GM19438 (cell line): Measurements from ENCODE around the gene PPM1L.

Experiments used
- ATAC-seq: cut with Tn5 transposase; IDR thresholded peaks from one replicate; pipeline ENCODE4 v1.9.1; 2021; ENCODE audit warnings: low read depth; ENCODE audit not compliant: unreplicated experiment

Gene PPM1L

GRCh38 chr3:160804762-160805161 is 48.7 kb downstream of the PPM1L start:
- no peak for ATAC-seq

GRCh38 chr3:160806094-160806493 is 50.1 kb downstream of the PPM1L start:
- ATAC-seq: no peak

- no peak for ATAC-seq
Observed at GRCh38 chr3:160806686-160807085, 50.7 kb downstream of the PPM1L start.

- no peak for ATAC-seq
Observed at GRCh38 chr3:160808838-160809237, 52.8 kb downstream of the PPM1L start.

- no peak for ATAC-seq
Observed at GRCh38 chr3:160809453-160809852, 53.4 kb downstream of the PPM1L start.

- no peak for ATAC-seq
Observed at GRCh38 chr3:160810362-160811236, 54.6 kb downstream of the PPM1L start.

GRCh38 chr3:160811237-160811548 is 55.2 kb downstream of the PPM1L start:
- no peak for ATAC-seq

- no peak for ATAC-seq
Observed at GRCh38 chr3:160812304-160812703, 56.3 kb downstream of the PPM1L start.

- no peak for ATAC-seq
Observed at GRCh38 chr3:160815280-160815679, 59.2 kb downstream of the PPM1L start.

- ATAC-seq: no peak
Observed at GRCh38 chr3:160820022-160820421, 64.0 kb downstream of the PPM1L start.

GRCh38 chr3:160820430-160820829 is 64.4 kb downstream of the PPM1L start:
- ATAC-seq: no peak

GRCh38 chr3:160822936-160823335 is 66.9 kb downstream of the PPM1L start:
- no peak for ATAC-seq

GRCh38 chr3:160825311-160825800 is 69.3 kb downstream of the PPM1L start:
- ATAC-seq: no peak

- ATAC-seq: no peak
Observed at GRCh38 chr3:160826408-160826807, 70.4 kb downstream of the PPM1L start.

- ATAC-seq: no peak
Observed at GRCh38 chr3:160826991-160827390, 71.0 kb downstream of the PPM1L start.

- no peak for ATAC-seq
Observed at GRCh38 chr3:160827516-160827915, 71.5 kb downstream of the PPM1L start.

GRCh38 chr3:160828880-160829279 is 72.8 kb downstream of the PPM1L start:
- no peak for ATAC-seq

- no peak for ATAC-seq
Observed at GRCh38 chr3:160829486-160830009, 73.5 kb downstream of the PPM1L start.

- ATAC-seq: no peak
Observed at GRCh38 chr3:160830796-160831195, 74.8 kb downstream of the PPM1L start.

- no peak for ATAC-seq
Observed at GRCh38 chr3:160831401-160831800, 75.4 kb downstream of the PPM1L start.

- ATAC-seq: no peak
Observed at GRCh38 chr3:160837394-160837980, 81.5 kb downstream of the PPM1L start.

GRCh38 chr3:160840590-160840989 is 84.6 kb downstream of the PPM1L start:
- no peak for ATAC-seq
